ENCODE measurements around the gene EXOC3. TPM values are rescaled to one million over a fixed set of nuclear protein-coding genes. Genes with fewer than 3 reads are reported as not detected.

Gene EXOC3
- total RNA-seq, 1 donor from 2014 or later, result 29.2 TPM

GRCh38 chr5:431001-431710 is 11.8 kb upstream of the EXOC3 start:
- H3K36me3 ChIP-seq (ENCODE audit: control insufficient read depth in 3 of 3, insufficient read depth in 3 of 3, low read length in 3 of 3), result no peaks in the 10 kb centered on the region
- no peak overlapping the region for H3K9ac ChIP-seq (ENCODE audit: low read depth in 1 of 3, low read length in 3 of 3)
- no peak overlapping the region for H3K27ac ChIP-seq (ENCODE audit: low read depth, low read length)
- peaks cover 0 to 4% (median 0%) of the 10 kb centered on the region in 3 donors for H3K4me1 ChIP-seq (ENCODE audit: control insufficient read depth in 3 of 3, insufficient read depth in 3 of 3, low read length in 3 of 3)
- H3K4me3 ChIP-seq (ENCODE audit: low read length in 3 of 3), result no peak overlapping the region
- H3K9me3 ChIP-seq (ENCODE audit: control insufficient read depth in 3 of 3, low read length in 3 of 3), result no peaks in the 10 kb centered on the region
- H3K27me3 ChIP-seq (ENCODE audit: control insufficient read depth in 3 of 3, insufficient read depth in 3 of 3, low read length in 3 of 3), result peaks cover 19 to 54% (median 22%) of the 10 kb centered on the region in 3 donors

DNA sequence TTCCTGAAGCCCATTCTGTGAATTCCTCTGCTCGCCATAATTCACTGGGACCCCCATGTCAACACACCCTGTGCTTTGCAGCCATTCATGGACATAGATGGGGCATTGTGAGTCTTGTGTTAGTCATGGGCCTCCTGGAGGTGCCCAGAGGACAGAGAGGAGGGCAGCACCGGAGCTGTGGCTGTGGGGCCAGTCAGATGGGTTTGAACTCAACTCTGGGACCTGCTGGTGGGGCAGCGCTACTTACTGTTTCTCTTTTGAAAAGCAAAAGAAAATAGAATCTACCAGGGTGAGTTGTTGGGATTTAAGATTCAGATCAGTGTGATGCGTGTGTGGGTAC is 11.3 kb upstream of the EXOC3 start:
- no peak overlapping the region for H3K9ac ChIP-seq (ENCODE audit: low read depth in 1 of 3, low read length in 3 of 3)

DNA sequence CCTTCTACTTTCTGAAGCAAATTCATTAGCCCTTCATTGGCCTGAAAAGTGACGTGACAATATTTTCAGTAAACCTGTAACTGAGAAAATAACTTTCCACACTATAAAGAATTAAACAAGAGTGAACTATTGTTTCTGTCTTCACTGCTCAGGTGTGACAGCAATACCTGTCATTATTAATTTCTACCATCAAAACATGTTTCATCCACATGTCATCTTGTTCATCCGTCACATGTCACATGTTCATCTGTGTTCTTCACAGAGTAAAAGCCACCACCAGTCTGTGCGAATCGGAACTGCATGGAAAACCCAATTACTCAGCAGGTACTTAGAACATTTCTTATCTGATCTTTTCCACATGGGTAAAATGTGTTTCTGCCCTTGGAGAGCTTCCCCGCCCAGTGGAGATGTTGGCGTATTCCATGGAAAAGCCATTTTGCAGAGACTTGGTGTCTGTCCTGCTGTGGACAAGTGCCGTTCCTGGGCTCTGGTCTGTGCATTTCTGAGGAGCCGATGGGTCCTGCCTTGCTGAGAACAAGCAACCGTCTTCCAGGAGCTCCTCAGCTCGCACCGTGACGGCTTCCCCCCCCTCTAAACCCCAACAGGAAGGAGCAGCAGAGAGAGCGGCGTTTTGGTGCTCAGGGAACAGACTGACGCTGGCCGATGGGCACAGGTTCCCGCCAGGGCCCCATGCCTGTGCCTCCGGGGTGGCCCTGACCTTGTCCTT is 10.6 kb upstream of the EXOC3 start:
- Histone ChIP-seq H3K27me3 (ENCODE audit: control insufficient read depth in 3 of 3, insufficient read depth in 3 of 3, low read length in 3 of 3) (peaks cover 28 to 59% (median 30%) of the 10 kb centered on the region in 3 donors), H3K9ac (ENCODE audit: low read depth in 1 of 3, low read length in 3 of 3) (no peak overlapping the region), H3K4me1 (ENCODE audit: control insufficient read depth in 3 of 3, insufficient read depth in 3 of 3, low read length in 3 of 3) (peaks cover 0 to 4% (median 0%) of the 10 kb centered on the region in 3 donors)

More for the DNA sequence above, 11.3 kb upstream of the EXOC3 start:
- Histone ChIP-seq H3K9me3 (ENCODE audit: control insufficient read depth in 3 of 3, low read length in 3 of 3) (no peaks in the 10 kb centered on the region), H3K27ac (ENCODE audit: low read depth, low read length) (no peak overlapping the region), H3K36me3 (ENCODE audit: control insufficient read depth in 3 of 3, insufficient read depth in 3 of 3, low read length in 3 of 3) (no peaks in the 10 kb centered on the region), H3K27me3 (ENCODE audit: control insufficient read depth in 3 of 3, insufficient read depth in 3 of 3, low read length in 3 of 3) (peaks cover 23 to 55% (median 25%) of the 10 kb centered on the region in 3 donors), H3K4me3 (ENCODE audit: low read length in 3 of 3) (no peak overlapping the region), H3K4me1 (ENCODE audit: control insufficient read depth in 3 of 3, insufficient read depth in 3 of 3, low read length in 3 of 3) (peaks cover 0 to 4% (median 0%) of the 10 kb centered on the region in 3 donors)

GRCh38 chr5:432928-433791 is 9.8 kb upstream of the EXOC3 start:
- peaks cover 32 to 58% (median 34%) of the 10 kb centered on the region in 3 donors for H3K27me3 ChIP-seq (ENCODE audit: control insufficient read depth in 3 of 3, insufficient read depth in 3 of 3, low read length in 3 of 3)

More for the DNA sequence above, 10.6 kb upstream of the EXOC3 start:
- Histone ChIP-seq H3K36me3 (ENCODE audit: control insufficient read depth in 3 of 3, insufficient read depth in 3 of 3, low read length in 3 of 3) (no peaks in the 10 kb centered on the region), H3K4me3 (ENCODE audit: low read length in 3 of 3) (no peak overlapping the region), H3K27ac (ENCODE audit: low read depth, low read length) (no peak overlapping the region), H3K9me3 (ENCODE audit: control insufficient read depth in 3 of 3, low read length in 3 of 3) (no peaks in the 10 kb centered on the region)

GRCh38 chr5:433836-434235 is 9.1 kb upstream of the EXOC3 start:
- H3K27me3 ChIP-seq (ENCODE audit: control insufficient read depth in 3 of 3, insufficient read depth in 3 of 3, low read length in 3 of 3), result peaks cover 29 to 56% (median 38%) of the 10 kb centered on the region in 3 donors
- H3K4me3 ChIP-seq (ENCODE audit: low read length in 3 of 3), result no peak overlapping the region
- H3K9me3 ChIP-seq (ENCODE audit: control insufficient read depth in 3 of 3, low read length in 3 of 3), result no peaks in the 10 kb centered on the region
- peaks cover 0 to 4% (median 0%) of the 10 kb centered on the region in 3 donors for H3K4me1 ChIP-seq (ENCODE audit: control insufficient read depth in 3 of 3, insufficient read depth in 3 of 3, low read length in 3 of 3)
- H3K36me3 ChIP-seq (ENCODE audit: control insufficient read depth in 3 of 3, insufficient read depth in 3 of 3, low read length in 3 of 3), result no peaks in the 10 kb centered on the region
- no peak overlapping the region for H3K27ac ChIP-seq (ENCODE audit: low read depth, low read length)
- H3K9ac ChIP-seq (ENCODE audit: low read depth in 1 of 3, low read length in 3 of 3), result no peak overlapping the region

More at GRCh38 chr5:432928-433791, 9.8 kb upstream of the EXOC3 start:
- Histone ChIP-seq H3K36me3 (ENCODE audit: control insufficient read depth in 3 of 3, insufficient read depth in 3 of 3, low read length in 3 of 3) (no peaks in the 10 kb centered on the region), H3K9ac (ENCODE audit: low read depth in 1 of 3, low read length in 3 of 3) (no peak overlapping the region), H3K9me3 (ENCODE audit: control insufficient read depth in 3 of 3, low read length in 3 of 3) (no peaks in the 10 kb centered on the region), H3K4me1 (ENCODE audit: control insufficient read depth in 3 of 3, insufficient read depth in 3 of 3, low read length in 3 of 3) (peaks cover 0 to 4% (median 0%) of the 10 kb centered on the region in 3 donors), H3K27ac (ENCODE audit: low read depth, low read length) (no peak overlapping the region), H3K4me3 (ENCODE audit: low read length in 3 of 3) (no peak overlapping the region)

DNA sequence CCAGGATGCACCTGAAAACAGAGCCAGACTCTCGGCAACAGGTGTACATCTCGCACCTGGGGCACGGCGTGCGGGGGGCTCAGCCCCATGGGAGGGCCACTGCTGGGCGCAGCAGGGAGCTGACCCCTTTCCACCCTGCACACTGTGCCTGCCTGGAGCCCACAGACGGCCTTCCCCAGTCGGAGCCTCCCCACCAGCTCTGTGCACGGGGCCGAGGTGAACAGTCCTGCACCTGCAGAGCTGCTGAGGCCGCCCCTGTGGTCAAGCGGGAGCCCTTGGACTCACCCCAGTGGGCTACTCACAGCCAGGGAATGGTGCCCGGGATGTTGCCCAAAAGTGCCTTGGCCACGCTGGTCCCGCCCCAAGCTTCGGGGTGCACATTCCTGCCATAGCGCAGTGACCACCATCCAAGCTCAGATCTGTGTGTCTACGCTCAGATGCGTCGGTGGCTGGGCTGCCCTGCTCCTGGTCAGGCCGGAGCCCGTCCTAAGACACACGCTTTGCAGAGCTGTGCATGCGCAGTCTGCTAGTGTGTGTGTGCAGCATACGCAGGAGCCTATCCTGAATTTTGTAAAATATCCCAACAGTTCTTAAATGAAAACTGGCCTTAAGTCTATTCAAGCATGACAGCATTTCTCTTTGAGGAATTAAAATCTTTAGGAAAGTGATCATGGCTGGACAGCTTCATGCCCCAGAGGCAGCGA is 8.4 kb upstream of the EXOC3 start:
- peaks cover 0 to 4% (median 0%) of the 10 kb centered on the region in 3 donors for H3K4me1 ChIP-seq (ENCODE audit: control insufficient read depth in 3 of 3, insufficient read depth in 3 of 3, low read length in 3 of 3)
- H3K27me3 ChIP-seq (ENCODE audit: control insufficient read depth in 3 of 3, insufficient read depth in 3 of 3, low read length in 3 of 3), result peaks cover 29 to 55% (median 36%) of the 10 kb centered on the region in 3 donors

DNA sequence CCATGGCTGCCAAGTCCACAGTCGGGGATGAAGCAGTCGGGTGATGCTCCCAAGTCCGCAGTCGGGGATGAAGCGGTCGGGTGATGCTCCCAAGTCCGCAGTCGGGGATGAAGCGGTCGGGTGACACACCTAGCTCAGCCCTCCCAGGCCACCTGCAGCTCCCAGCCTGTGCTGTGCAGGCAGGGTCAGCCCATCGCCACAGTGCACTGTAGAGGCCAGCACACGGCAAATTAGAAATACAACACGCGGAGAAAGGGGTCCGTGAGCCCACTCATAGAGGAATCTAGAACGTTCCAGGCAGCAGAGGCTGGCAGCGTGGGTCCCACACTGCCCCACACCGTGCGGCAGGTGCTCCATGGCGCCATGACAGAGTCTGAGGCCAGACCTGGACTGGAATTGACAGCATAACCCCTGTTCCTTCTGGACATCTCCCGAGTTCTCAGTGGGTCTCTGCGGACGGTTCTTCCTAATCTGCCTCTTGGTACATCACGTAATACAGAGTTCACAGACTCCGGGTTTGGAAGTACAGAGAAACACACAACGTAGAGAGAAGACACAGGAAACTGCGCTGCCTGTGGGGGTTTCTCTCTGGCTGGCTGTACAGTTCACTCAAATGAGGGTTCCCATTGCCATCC is 7.7 kb upstream of the EXOC3 start:
- H3K4me1 ChIP-seq (ENCODE audit: control insufficient read depth in 3 of 3, insufficient read depth in 3 of 3, low read length in 3 of 3), result no peaks in the 10 kb centered on the region
- no peaks in the 10 kb centered on the region for H3K36me3 ChIP-seq (ENCODE audit: control insufficient read depth in 3 of 3, insufficient read depth in 3 of 3, low read length in 3 of 3)
- no peak overlapping the region for H3K27ac ChIP-seq (ENCODE audit: low read depth, low read length)
- H3K9me3 ChIP-seq (ENCODE audit: control insufficient read depth in 3 of 3, low read length in 3 of 3), result no peaks in the 10 kb centered on the region
- H3K27me3 ChIP-seq (ENCODE audit: control insufficient read depth in 3 of 3, insufficient read depth in 3 of 3, low read length in 3 of 3), result peaks cover 28 to 50% (median 30%) of the 10 kb centered on the region in 3 donors
- H3K9ac ChIP-seq (ENCODE audit: low read depth in 1 of 3, low read length in 3 of 3), result no peak overlapping the region
- no peak overlapping the region for H3K4me3 ChIP-seq (ENCODE audit: low read length in 3 of 3)

More for the DNA sequence above, 8.4 kb upstream of the EXOC3 start:
- H3K4me3 ChIP-seq (ENCODE audit: low read length in 3 of 3), result no peak overlapping the region
- no peak overlapping the region for H3K27ac ChIP-seq (ENCODE audit: low read depth, low read length)
- no peaks in the 10 kb centered on the region for H3K36me3 ChIP-seq (ENCODE audit: control insufficient read depth in 3 of 3, insufficient read depth in 3 of 3, low read length in 3 of 3)
- H3K9ac ChIP-seq (ENCODE audit: low read depth in 1 of 3, low read length in 3 of 3), result no peak overlapping the region
- H3K9me3 ChIP-seq (ENCODE audit: control insufficient read depth in 3 of 3, low read length in 3 of 3), result no peaks in the 10 kb centered on the region

DNA sequence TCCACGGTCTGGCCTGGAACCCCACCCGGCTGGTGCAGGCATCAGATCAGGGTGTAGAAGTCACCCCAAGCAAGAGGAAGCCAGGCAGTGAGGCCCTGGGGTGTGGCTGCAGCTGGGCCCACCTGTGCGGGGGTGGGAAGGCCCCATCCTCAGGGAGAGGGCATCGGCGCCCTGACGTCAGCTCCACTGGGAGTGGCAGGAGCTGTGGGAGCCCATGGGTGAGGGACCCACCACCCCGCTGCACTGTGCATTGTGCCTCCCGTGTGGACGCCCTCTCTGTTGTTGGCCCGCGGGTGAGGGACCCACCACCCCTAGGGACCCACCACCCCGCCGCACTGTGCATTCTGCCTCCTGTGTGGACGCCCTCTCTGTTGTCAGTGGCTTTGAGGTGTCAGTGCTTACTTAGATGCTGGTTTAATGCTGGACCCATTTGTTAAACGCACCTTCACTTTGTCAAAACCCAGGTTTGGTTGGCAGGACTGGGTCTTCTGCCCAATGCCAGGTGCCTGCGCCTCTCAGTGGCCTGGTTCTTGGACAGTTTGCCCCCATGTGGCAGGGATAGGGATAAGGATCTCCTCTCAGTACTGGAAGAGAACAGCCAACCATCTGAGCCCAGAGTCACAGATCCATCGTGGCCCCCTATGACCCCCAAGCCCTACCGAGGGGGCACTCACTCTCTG is 6.9 kb upstream of the EXOC3 start:
- H3K27me3 ChIP-seq (ENCODE audit: control insufficient read depth in 3 of 3, insufficient read depth in 3 of 3, low read length in 3 of 3), result peaks cover 24 to 42% (median 28%) of the 10 kb centered on the region in 3 donors
- H3K9me3 ChIP-seq (ENCODE audit: control insufficient read depth in 3 of 3, low read length in 3 of 3), result no peaks in the 10 kb centered on the region

DNA sequence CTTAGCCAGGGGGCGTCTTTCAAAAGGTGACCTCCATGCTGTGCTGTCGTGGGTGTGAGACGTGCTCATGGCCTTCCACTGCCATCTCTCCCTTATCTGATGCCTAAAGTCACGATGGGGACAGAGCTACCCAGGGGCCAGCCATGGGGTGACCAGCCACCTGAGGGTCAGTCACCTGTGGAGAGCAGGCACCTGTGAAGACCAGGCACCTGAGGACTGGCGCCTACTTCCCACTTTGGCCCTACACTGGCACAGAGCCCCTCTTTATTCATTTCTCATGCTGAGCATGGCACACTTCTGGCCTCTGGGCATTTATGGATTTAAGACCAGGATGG is 6.4 kb upstream of the EXOC3 start:
- Histone ChIP-seq H3K4me1 (ENCODE audit: control insufficient read depth in 3 of 3, insufficient read depth in 3 of 3, low read length in 3 of 3) (no peaks in the 10 kb centered on the region), H3K4me3 (ENCODE audit: low read length in 3 of 3) (no peak overlapping the region), H3K36me3 (ENCODE audit: control insufficient read depth in 3 of 3, insufficient read depth in 3 of 3, low read length in 3 of 3) (no peaks in the 10 kb centered on the region), H3K27me3 (ENCODE audit: control insufficient read depth in 3 of 3, insufficient read depth in 3 of 3, low read length in 3 of 3) (peaks cover 24 to 39% (median 28%) of the 10 kb centered on the region in 3 donors), H3K9ac (ENCODE audit: low read depth in 1 of 3, low read length in 3 of 3) (no peak overlapping the region), H3K9me3 (ENCODE audit: control insufficient read depth in 3 of 3, low read length in 3 of 3) (no peaks in the 10 kb centered on the region), H3K27ac (ENCODE audit: low read depth, low read length) (no peak overlapping the region)

More for the DNA sequence above, 6.9 kb upstream of the EXOC3 start:
- no peak overlapping the region for H3K4me3 ChIP-seq (ENCODE audit: low read length in 3 of 3)
- no peaks in the 10 kb centered on the region for H3K4me1 ChIP-seq (ENCODE audit: control insufficient read depth in 3 of 3, insufficient read depth in 3 of 3, low read length in 3 of 3)
- H3K27ac ChIP-seq (ENCODE audit: low read depth, low read length), result no peak overlapping the region
- H3K9ac ChIP-seq (ENCODE audit: low read depth in 1 of 3, low read length in 3 of 3), result no peak overlapping the region
- H3K36me3 ChIP-seq (ENCODE audit: control insufficient read depth in 3 of 3, insufficient read depth in 3 of 3, low read length in 3 of 3), result no peaks in the 10 kb centered on the region

Measured in skeletal muscle tissue (tissue), 4 donors.